Parathyroid adenoma (tissue), 2 donors: ENCODE data around the gene BGLAP.

ENCODE experiments used
- H2AFZ ChIP-seq: fragments of 300-600 bp; sonication (generic); one replicate; pipeline ENCODE4 v1.7.0; 2017; ENCODE audit warnings: antibody characterized with exemption, mild to moderate bottlenecking
- H3K27ac ChIP-seq: fragments of 300-600 bp; sonication (generic); one replicate; pipeline ENCODE4 v1.7.0; 2017
- H3K27me3 ChIP-seq: fragments of 300-600 bp; sonication (generic); one replicate; pipeline ENCODE4 v1.7.0; 2017; ENCODE audit warnings: low read length; ENCODE audit not compliant: control insufficient read depth, insufficient read depth
- H3K36me3 ChIP-seq: fragments of 300-600 bp; sonication (generic); one replicate; pipeline ENCODE4 v1.7.0; 2017; ENCODE audit warnings: low read length; ENCODE audit not compliant: control insufficient read depth, insufficient read depth
- H3K4me1 ChIP-seq: fragments of 300-600 bp; sonication (generic); one replicate; pipeline ENCODE4 v1.7.0; 2017; ENCODE audit warnings: control low read depth
- H3K4me2 ChIP-seq: fragments of 300-600 bp; sonication (generic); one replicate; pipeline ENCODE4 v1.7.0; 2017; ENCODE audit warnings: low read length
- H3K4me3 ChIP-seq: fragments of 300-600 bp; sonication (generic); one replicate; pipeline ENCODE4 v1.7.0; 2017; ENCODE audit warnings: low read depth, low read length
- H3K79me2 ChIP-seq: fragments of 300-600 bp; sonication (generic); one replicate; pipeline ENCODE4 v1.7.0; 2017; ENCODE audit warnings: control low read depth
- H3K9ac ChIP-seq: fragments of 300-600 bp; sonication (generic); one replicate; pipeline ENCODE4 v1.7.0; 2017; ENCODE audit warnings: mild to moderate bottlenecking
- H3K9me3 ChIP-seq: fragments of 300-600 bp; sonication (generic); one replicate; pipeline ENCODE4 v1.7.0; 2017; ENCODE audit warnings: low read length; ENCODE audit not compliant: control insufficient read depth
- TF ChIP-seq, protein P1 (sequence below): fragments of 300-600 bp; sonication (generic); IDR thresholded peaks from one replicate; pipeline ENCODE4 v1.7.0; 2017; ENCODE audit warnings: antibody characterized with exemption, mild to moderate bottlenecking
- donor health status: primary hyperparathyroidism.

The BGLAP gene

DNA sequence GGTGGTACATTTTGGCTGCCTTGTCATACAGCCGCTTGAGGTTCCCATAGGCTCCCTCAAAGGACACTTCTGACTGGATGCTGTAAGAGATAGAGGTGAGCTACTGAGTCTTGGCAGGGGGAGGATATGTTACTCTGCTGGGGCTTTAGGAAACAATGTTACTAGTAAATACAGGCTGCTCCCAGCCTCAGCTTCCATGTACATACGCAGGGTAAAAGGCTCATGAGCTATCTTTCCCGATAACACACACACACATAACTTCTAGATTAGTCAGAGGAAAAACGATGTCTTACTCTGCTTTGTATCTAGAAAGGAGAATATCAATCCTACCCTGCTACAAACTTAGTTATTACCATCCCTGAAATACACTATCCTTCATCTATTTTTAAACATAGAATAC, 26.4 kb downstream of the BGLAP start:
- no peak overlapping the region for H3K27ac ChIP-seq
- no peaks in the 10 kb centered on the region for H3K36me3 ChIP-seq
- no peaks in the 10 kb centered on the region for H3K27me3 ChIP-seq
- H3K9ac ChIP-seq, result no peak overlapping the region
- no peak overlapping the region for H3K4me2 ChIP-seq
- H3K79me2 ChIP-seq, result no peaks in the 10 kb centered on the region
- H3K4me3 ChIP-seq, result no peak overlapping the region
- no peak overlapping the region for H2AFZ ChIP-seq
- TF ChIP-seq, protein P1, sequence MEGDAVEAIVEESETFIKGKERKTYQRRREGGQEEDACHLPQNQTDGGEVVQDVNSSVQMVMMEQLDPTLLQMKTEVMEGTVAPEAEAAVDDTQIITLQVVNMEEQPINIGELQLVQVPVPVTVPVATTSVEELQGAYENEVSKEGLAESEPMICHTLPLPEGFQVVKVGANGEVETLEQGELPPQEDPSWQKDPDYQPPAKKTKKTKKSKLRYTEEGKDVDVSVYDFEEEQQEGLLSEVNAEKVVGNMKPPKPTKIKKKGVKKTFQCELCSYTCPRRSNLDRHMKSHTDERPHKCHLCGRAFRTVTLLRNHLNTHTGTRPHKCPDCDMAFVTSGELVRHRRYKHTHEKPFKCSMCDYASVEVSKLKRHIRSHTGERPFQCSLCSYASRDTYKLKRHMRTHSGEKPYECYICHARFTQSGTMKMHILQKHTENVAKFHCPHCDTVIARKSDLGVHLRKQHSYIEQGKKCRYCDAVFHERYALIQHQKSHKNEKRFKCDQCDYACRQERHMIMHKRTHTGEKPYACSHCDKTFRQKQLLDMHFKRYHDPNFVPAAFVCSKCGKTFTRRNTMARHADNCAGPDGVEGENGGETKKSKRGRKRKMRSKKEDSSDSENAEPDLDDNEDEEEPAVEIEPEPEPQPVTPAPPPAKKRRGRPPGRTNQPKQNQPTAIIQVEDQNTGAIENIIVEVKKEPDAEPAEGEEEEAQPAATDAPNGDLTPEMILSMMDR, result no peak
- H3K4me1 ChIP-seq, result no peaks in the 10 kb centered on the region
- no peaks in the 10 kb centered on the region for H3K9me3 ChIP-seq

DNA sequence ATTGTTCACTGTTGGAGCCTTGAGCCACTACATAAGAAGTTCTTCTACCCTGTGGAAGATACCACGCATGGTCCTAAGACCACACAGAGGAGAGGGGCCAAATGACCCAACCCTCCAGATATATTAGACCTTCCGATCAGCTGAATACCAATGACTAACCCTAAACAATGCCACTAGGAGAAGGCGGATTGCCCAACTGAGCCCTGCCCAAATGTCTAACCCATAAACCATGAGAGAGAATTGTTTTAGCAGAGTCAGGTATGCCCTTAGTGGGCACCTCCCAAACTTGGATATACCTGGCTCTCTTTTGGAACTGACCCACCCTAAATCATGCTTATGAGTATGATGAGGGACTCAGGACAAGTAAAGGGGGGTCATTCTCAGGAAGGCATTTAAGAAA, 28.3 kb downstream of the BGLAP start:
- no peak overlapping the region for H2AFZ ChIP-seq
- no peaks in the 10 kb centered on the region for H3K27me3 ChIP-seq
- H3K79me2 ChIP-seq, result no peaks in the 10 kb centered on the region
- H3K4me3 ChIP-seq, result no peak overlapping the region
- H3K9me3 ChIP-seq, result no peaks in the 10 kb centered on the region
- no peaks in the 10 kb centered on the region for H3K4me1 ChIP-seq
- H3K9ac ChIP-seq, result no peak overlapping the region
- no peak overlapping the region for H3K27ac ChIP-seq
- no peaks in the 10 kb centered on the region for H3K36me3 ChIP-seq
- TF ChIP-seq, protein P1, result no peak
- no peak overlapping the region for H3K4me2 ChIP-seq

DNA sequence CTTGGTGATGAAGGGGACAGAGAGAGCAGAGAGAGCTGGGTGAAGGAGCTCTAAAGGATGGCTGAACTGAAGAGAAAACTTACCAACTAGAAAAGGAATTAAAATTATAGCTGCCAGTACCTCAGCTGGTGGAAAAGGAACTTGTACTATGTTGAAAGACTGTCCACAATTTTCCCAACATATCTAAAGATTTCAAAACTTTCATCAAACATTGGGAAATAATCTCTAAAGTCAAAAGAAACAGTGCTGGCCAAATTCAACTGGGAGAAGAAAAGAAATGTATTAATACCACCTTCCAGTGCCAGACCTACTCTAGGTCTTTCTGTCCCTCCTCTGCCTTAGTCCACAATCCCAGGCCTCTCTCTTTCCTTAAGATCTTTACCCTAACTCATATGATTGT, 34.5 kb downstream of the BGLAP start:
- no peaks in the 10 kb centered on the region for H3K9me3 ChIP-seq
- no peak overlapping the region for H3K27ac ChIP-seq
- H3K79me2 ChIP-seq, result no peaks in the 10 kb centered on the region
- no peaks in the 10 kb centered on the region for H3K27me3 ChIP-seq
- no peak overlapping the region for H2AFZ ChIP-seq
- no peak overlapping the region for H3K4me3 ChIP-seq
- H3K4me1 ChIP-seq, result peaks cover 4% of the 10 kb centered on the region
- H3K9ac ChIP-seq, result no peak overlapping the region
- no peak overlapping the region for H3K4me2 ChIP-seq
- H3K36me3 ChIP-seq, result no peaks in the 10 kb centered on the region
- TF ChIP-seq, protein P1, result no peak

DNA sequence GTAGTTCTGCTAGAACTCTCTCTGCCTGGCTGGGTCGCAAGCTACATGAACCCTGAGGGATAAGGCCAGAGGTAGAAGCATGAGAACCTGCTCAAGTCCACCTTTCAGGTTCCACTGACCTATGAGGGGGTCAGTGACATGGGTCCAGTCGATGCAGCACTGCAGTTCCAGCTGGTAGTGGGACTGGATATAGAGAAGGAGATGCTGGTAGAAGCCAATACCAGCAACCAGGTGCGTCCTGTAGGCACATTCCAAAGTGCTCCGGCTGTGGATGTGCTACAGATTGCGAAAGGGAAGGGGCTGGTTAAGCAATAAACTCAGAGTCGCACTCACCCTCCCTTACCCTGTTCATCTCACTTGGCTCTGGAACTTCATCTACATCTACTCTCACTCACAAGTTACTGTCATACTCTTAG, 35.0 kb downstream of the BGLAP start:
- TF ChIP-seq, protein P1, result no peak
- Histone ChIP-seq H3K4me2 (no peak overlapping the region), H3K27me3 (no peaks in the 10 kb centered on the region), H3K9ac (no peak overlapping the region), H3K4me3 (no peak overlapping the region), H2AFZ (no peak overlapping the region), H3K9me3 (no peaks in the 10 kb centered on the region), H3K79me2 (no peaks in the 10 kb centered on the region), H3K4me1 (peaks cover 6% of the 10 kb centered on the region), H3K27ac (no peak overlapping the region), H3K36me3 (no peaks in the 10 kb centered on the region)

DNA sequence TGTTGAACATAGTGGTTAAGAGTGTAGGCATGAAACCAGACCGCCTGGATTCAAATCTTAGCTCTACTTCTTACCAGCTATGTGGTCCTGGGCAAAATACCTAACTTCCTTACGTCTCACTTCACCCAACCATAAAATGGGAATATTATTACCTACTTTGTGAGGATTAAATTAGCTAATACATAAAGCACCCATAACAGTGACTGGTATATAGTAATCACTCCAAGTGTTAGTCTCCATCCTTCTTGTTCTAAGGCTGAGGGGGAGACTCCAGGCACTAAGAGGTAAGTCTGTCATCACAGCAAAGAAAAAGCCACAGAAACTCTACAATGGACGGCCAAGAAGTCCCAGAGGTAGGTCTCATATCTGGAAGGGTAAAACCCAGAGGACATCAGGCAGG, 37.9 kb downstream of the BGLAP start:
- Histone ChIP-seq H3K27ac (no peak overlapping the region), H3K4me1 (peaks cover 9% of the 10 kb centered on the region), H2AFZ (no peak overlapping the region), H3K36me3 (no peaks in the 10 kb centered on the region), H3K4me2 (no peak overlapping the region), H3K27me3 (no peaks in the 10 kb centered on the region), H3K9ac (no peak overlapping the region), H3K4me3 (no peak overlapping the region), H3K9me3 (no peaks in the 10 kb centered on the region), H3K79me2 (no peaks in the 10 kb centered on the region)
- TF ChIP-seq, protein P1, result no peak
